IPS-18c (cell line): ENCODE results near the gene DMRT3.

ENCODE experiments used
- H3K4me3 ChIP-seq: 2 replicates; pipeline ENCODE4 v1.7.0; 2013; ENCODE audit warnings: low read depth, mild to moderate bottlenecking, low read length, moderate library complexity; ENCODE audit not compliant: insufficient read depth
- H3K9me3 ChIP-seq: one replicate; pipeline ENCODE4 v1.6.1; 2013; ENCODE audit warnings: mild to moderate bottlenecking, low read length, moderate library complexity; ENCODE audit not compliant: control insufficient read depth, insufficient read depth

Gene DMRT3

DNA sequence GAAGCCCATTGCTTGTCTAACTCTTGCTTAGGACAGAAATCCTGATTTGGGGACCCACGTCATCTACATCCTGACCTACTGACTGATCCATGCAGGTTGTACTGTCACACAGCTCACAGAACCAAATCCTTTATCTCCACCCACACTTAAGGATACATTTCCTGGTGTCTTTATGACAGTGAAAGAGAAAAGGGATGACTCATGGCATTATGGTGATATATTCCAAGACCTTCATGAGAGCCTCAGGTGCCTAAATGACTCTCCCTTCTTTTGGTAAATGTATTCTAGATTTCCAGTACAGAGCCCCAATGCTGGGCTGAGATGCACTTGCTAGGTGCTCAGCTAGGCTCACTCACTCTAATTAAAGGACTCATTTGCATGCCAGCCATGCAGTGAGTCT, 47.7 kb downstream of the DMRT3 start:
- Histone ChIP-seq H3K4me3 (no peak overlapping the region), H3K9me3 (no peaks in the 10 kb centered on the region)

DNA sequence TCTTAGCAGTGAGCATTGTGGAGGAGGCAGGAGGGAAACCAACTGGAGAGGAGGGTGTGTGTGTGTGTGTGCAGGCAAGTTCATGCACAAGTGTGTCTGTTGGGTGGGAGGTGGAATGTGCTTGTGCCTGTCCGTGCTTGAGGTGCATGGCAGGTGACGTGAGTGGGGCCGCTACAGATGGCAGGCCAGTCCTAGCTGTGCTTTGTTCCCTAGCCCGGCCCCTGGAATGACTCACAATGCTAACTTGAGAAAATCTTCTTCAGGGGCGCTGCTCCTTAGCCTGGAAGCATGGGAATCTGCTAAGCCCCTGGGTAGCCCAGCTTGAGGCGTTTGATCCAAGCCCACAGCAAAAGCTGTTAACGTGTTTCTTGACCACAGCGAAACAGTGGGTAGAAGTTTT, 48.7 kb downstream of the DMRT3 start:
- Histone ChIP-seq H3K9me3 (no peaks in the 10 kb centered on the region), H3K4me3 (no peak overlapping the region)

DNA sequence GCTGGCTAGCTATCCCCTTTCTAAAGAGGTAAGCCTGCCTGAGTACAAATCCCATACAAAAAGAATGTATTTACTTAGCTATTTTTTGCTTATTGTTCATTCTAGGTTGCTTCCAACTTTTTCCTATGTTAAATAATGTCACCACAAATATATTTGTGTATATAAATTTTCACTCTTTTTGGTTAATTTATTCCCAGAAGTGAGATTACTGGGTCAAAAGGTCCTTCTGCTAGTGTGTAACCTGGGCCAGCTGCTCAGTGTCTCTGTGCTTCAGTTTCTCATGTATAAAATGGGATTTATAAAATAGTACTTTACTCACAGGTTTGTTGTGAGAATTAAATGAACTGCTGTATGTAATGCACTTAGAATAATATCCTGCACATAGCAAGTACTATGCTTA, 49.8 kb downstream of the DMRT3 start:
- Histone ChIP-seq H3K9me3 (no peaks in the 10 kb centered on the region), H3K4me3 (no peak overlapping the region)

DNA sequence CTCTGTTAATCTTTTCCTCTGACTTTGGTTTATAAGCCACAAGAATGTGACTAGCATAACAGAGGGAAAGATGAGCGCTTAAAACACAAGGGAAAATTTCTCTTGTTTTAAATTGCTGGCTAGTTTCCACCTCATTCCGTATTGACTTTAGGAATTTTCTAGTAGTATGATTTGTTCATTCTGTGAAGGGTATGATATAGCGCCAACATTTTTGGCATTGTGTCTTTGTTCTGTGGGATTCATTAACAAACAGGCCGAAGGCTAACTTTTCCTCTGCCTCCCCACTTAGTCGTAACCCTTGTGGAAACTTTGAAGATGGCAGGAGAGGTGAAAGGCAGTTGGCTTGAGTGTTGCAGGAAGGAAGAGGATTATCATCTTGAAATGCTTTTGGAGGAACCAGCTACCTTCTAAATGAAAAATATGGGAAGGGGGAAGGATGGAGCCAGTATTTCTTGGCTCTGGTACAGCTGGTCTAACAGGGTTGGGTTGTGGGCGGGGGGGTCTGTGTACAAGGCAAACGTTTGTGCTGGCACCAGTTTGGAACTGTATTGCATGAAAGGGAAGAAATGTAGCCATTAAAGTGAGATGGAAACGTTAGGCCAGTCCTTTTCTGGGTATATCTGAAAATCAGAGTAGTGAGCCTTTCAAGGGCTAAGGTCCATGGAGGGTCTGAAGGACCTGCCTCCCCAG, 52.2 kb downstream of the DMRT3 start:
- H3K9me3 ChIP-seq = no peaks in the 10 kb centered on the region
- H3K4me3 ChIP-seq = no peak overlapping the region

DNA sequence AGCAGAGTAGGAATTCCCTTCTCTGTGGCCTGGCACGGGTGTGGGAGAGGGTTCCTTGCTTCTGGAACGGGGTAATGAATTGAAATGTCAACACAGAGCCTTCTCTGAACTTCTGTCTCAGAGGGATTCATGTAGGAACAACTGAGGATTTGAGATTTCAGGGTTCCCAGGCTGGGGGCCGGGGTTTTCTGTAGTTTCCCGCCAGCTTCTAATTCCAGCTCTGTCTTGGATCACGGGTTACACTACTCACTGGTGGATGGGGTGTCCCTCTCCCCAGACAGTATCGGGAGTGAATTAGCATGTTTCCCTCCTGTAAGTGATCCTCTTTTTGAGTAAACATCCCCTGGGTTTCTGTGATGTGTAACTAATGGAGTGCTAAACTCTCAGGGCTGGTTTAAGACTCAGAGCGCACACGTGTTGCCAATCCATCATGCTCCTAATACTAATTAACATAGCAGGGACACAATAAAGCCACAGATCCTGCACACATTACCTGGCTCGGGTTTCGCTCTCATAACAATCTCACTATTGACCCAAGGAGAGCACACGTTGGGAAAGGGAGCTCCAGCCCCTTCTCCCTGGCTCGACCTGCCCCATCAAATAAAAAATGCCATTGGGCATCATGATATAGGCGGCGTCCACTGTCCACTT, 55.6 kb downstream of the DMRT3 start:
- H3K9me3 ChIP-seq = no peaks in the 10 kb centered on the region
- H3K4me3 ChIP-seq = no peak overlapping the region

DNA sequence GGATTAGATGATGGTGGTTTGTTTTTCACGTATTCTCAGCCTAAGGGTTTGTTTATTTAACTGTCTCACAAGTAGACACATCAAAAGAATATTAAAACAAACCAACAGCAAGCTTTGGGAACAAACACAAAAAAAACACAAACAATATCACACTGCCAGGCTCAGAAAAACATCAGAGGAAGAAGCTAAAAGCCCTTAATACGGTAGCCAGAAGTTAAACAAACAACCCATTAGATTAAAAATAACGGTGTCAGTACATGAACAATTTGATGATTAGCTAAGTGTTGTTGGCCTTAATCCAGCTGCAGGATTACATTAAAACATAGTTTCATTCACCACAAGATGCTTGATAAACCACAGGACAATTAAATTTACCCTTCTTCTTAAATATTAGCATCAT, 57.8 kb downstream of the DMRT3 start:
- no peak overlapping the region for H3K4me3 ChIP-seq
- H3K9me3 ChIP-seq = no peaks in the 10 kb centered on the region

DNA sequence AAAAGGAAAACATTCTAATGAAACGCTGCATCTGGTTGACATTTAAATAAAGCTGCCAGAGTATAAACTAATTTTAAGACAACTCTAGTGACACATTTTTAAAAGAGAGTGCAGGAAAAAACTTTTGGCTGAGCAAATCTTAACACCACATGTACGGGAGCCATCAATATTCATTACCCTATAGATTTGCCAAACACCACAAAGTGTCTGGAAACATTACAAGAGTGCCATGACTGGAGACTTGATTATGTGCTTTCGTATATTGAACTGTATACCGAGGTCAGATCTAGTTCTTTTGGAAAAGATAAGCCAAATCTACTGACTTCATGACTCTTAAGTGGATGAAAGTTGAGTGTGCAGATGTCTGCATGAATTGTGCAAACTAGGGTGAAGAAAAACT, 63.1 kb downstream of the DMRT3 start:
- Histone ChIP-seq H3K4me3 (no peak overlapping the region), H3K9me3 (no peaks in the 10 kb centered on the region)
